K562 (cell line): Measurements from ENCODE around the gene PRXL2A. TPM values are rescaled to one million over a fixed set of nuclear protein-coding genes. Genes with fewer than 3 reads are reported as not detected.

ENCODE experiments used
- ATAC-seq: fragments of 200-7000 bp; cut with Tn5 transposase; 3 replicates; pipeline ENCODE4 v1.9.1; 2020; ENCODE audit warnings: moderate library complexity
- BruUV-seq: library from RNA; stranded (reverse); fragments of 400-500 nt; replicated peaks from 2 replicates; lab custom pipeline; 2021; lab: Mats Ljungman, UMichigan
- CTCF ChIA-PET: fragments of 300-600 bp; formaldehyde crosslinking; extraction: SDS; loops from one replicate; lab custom pipeline; 2021; ENCODE audit warnings: low intra/inter-chr PET ratio; lab: Yijun Ruan, JAX
- POLR2A ChIA-PET: fragments of 300-600, 350-650 bp; sonication (Branson Sonifier 250); formaldehyde crosslinking; extraction: SDS; loops from one replicate; lab custom pipeline; 2021; ENCODE audit warnings: antibody characterized with exemption, inconsistent platforms; lab: Yijun Ruan, JAX
- DNase-seq, 4 experiments: peaks; one replicate each; pipeline versions ENCODE4 v3.0.0 to v3.0.0-alpha.2; 2011 to 2018; ENCODE audit warnings: low spot score in 3 of 4, mixed read lengths in 3 of 4; ENCODE audit errors: extremely low read depth in 1 of 4
- FAIRE-seq: peaks from 2 replicates; lab custom pipeline; 2011; peaks lifted over from hg19 to GRCh38; lab: Jason Lieb, UNC
- H2AFZ ChIP-seq: 2 replicates; pipeline ENCODE4 v1.6.0; 2011; ENCODE audit warnings: low read depth, low read length, control low read depth, inconsistent platforms
- H3K27ac ChIP-seq: fragments of 200-600 bp; 3 replicates; pipeline ENCODE4 v1.8.0; 2011; ENCODE audit warnings: low read depth, mild to moderate bottlenecking, control low read depth, inconsistent platforms, low read length, moderate library complexity, mixed read lengths; ENCODE audit errors: extremely low read depth
- H3K27me3 ChIP-seq, 2 experiments: fragments of 300-600 bp in 1 of 2; 2 replicates in 1 of 2; 3 replicates in 1 of 2; pipeline versions ENCODE4 v1.6.0 to v1.8.0; 2011; ENCODE audit warnings: inconsistent platforms in 2 of 2, low read length in 2 of 2, mild to moderate bottlenecking in 1 of 2, mixed read lengths in 1 of 2, moderate library complexity in 1 of 2; ENCODE audit not compliant: control insufficient read depth in 2 of 2, insufficient read depth in 2 of 2
- H3K36me3 ChIP-seq: fragments of 300-600 bp; 3 replicates; pipeline ENCODE4 v1.8.0; 2011; ENCODE audit warnings: mild to moderate bottlenecking, low read length, inconsistent platforms; ENCODE audit not compliant: control insufficient read depth, insufficient read depth
- H3K4me1 ChIP-seq, 2 experiments: fragments of 200-600 bp in 1 of 2; replicated peaks in 1 of 2; 2 replicates in 1 of 2; 3 replicates in 1 of 2; pipeline versions ENCODE4 v1.5.1 to v1.8.0; 2011; ENCODE audit warnings: inconsistent platforms in 2 of 2, low read length in 2 of 2, mild to moderate bottlenecking in 1 of 2, mixed read lengths in 1 of 2, moderate library complexity in 1 of 2; ENCODE audit not compliant: control insufficient read depth in 2 of 2, insufficient read depth in 2 of 2
- H3K4me2 ChIP-seq: 2 replicates; pipeline ENCODE4 v1.6.1; 2011; ENCODE audit warnings: low read length, control low read depth, inconsistent platforms, mixed read lengths; ENCODE audit not compliant: insufficient read depth
- H3K4me3 ChIP-seq: fragments of 200-600 bp; sonication (generic), shearing (Covaris generic); 2 replicates; pipeline ENCODE4 v1.5.1; 2016; ENCODE audit warnings: control low read depth, inconsistent platforms
- H3K79me2 ChIP-seq: fragments of 200-600 bp; 3 replicates; pipeline ENCODE4 v1.8.0; 2011; ENCODE audit warnings: low read length, inconsistent platforms; ENCODE audit not compliant: control insufficient read depth, insufficient read depth
- H3K9ac ChIP-seq, 2 experiments: 2 replicates each; pipeline versions ENCODE4 v1.6.0 to v1.6.1; 2011; ENCODE audit warnings: low read depth in 2 of 2, low read length in 2 of 2, control low read depth in 1 of 2, inconsistent platforms in 1 of 2, mild to moderate bottlenecking in 1 of 2, mixed read lengths in 1 of 2; ENCODE audit not compliant: insufficient read depth in 1 of 2
- H3K9me1 ChIP-seq: one replicate; pipeline ENCODE4 v1.6.0; 2011; ENCODE audit warnings: inconsistent platforms, mild to moderate bottlenecking, low read length, moderate library complexity; ENCODE audit not compliant: control insufficient read depth, insufficient read depth
- H3K9me3 ChIP-seq: replicated peaks from 2 replicates; pipeline ENCODE4 v1.5.1; 2011; ENCODE audit warnings: low read depth, low read length, inconsistent platforms; ENCODE audit not compliant: control insufficient read depth, insufficient read depth
- H4K20me1 ChIP-seq: replicated peaks from 2 replicates; pipeline ENCODE4 v1.6.1; 2011; ENCODE audit warnings: low read length, inconsistent platforms, mixed read lengths; ENCODE audit not compliant: control insufficient read depth, insufficient read depth
- CCNT2 ChIP-seq: IDR thresholded peaks from 2 replicates; pipeline ENCODE4 v1.6.1; 2011; ENCODE audit warnings: borderline replicate concordance, low read depth, mild to moderate bottlenecking, moderate library complexity, mixed read lengths, low read length; ENCODE audit not compliant: insufficient read length; ENCODE audit errors: extremely low read depth
- E2F3 ChIP-seq: fragments of 250-450 bp; sonication (Bioruptor Pico); IDR thresholded peaks from 2 replicates; pipeline ENCODE4 v1.4.0; 2020; ENCODE audit warnings: mild to moderate bottlenecking
- ESRRA ChIP-seq: fragments of 450-650 bp; IDR thresholded peaks from 2 replicates; pipeline ENCODE4 v1.6.1; 2014; ENCODE audit warnings: low read depth, mild to moderate bottlenecking, moderate library complexity, borderline replicate concordance
- GABPA ChIP-seq: fragments of 200-800 bp; sonication (Bioruptor generic); conservative IDR thresholded peaks from 2 replicates; pipeline ENCODE4 v1.6.1; 2016; ENCODE audit warnings: low read depth, missing genetic modification characterization, missing compliant biosample characterization
- HDGF ChIP-seq: fragments of 450-650 bp; IDR thresholded peaks from 2 replicates; pipeline ENCODE4 v1.6.1; 2016
- KLF13 ChIP-seq: fragments of 450-650 bp; IDR thresholded peaks from 2 replicates; pipeline ENCODE4 v1.6.1; 2016; ENCODE audit warnings: missing genetic modification characterization, low read depth, mild to moderate bottlenecking, missing compliant biosample characterization, moderate library complexity, borderline replicate concordance
- LARP7 ChIP-seq: fragments of 450-650 bp; IDR thresholded peaks from 2 replicates; pipeline ENCODE4 v1.6.1; 2016
- MTA1 ChIP-seq: fragments of 450-650 bp; IDR thresholded peaks from 2 replicates; pipeline ENCODE4 v1.6.1; 2017; ENCODE audit warnings: borderline replicate concordance
- NUFIP1 ChIP-seq: fragments of 450-650 bp; IDR thresholded peaks from 2 replicates; pipeline ENCODE4 v1.6.1; 2018; ENCODE audit not compliant: partially characterized antibody
- PHF20 ChIP-seq: fragments of 450-650 bp; IDR thresholded peaks from 2 replicates; pipeline ENCODE4 v1.6.1; 2018; ENCODE audit not compliant: partially characterized antibody
- PHF21A ChIP-seq: fragments of 450-650 bp; IDR thresholded peaks from 2 replicates; pipeline ENCODE4 v1.6.1; 2017; ENCODE audit warnings: low read depth, borderline replicate concordance
- SMARCE1 ChIP-seq: fragments of 450-650 bp; IDR thresholded peaks from 2 replicates; pipeline ENCODE4 v1.7.1; 2016; ENCODE audit warnings: mild to moderate bottlenecking
- TARDBP ChIP-seq: fragments of 450-650 bp; IDR thresholded peaks from 2 replicates; pipeline ENCODE4 v1.6.1; 2016
- TOE1 ChIP-seq, 2 experiments: fragments of 450-650 bp in 1 of 2; sonication (generic) in 1 of 2; formaldehyde crosslinking in 1 of 2; IDR thresholded peaks; 2 replicates each; pipeline versions ENCODE4 v1.7.1 to v1.8.0; 2016 to 2022; ENCODE audit warnings: borderline replicate concordance in 2 of 2, mild to moderate bottlenecking in 2 of 2, antibody characterized with exemption in 1 of 2, inconsistent platforms in 1 of 2, low read depth in 1 of 2, missing genetic modification reagents in 1 of 2, moderate library complexity in 1 of 2
- ZBTB9 ChIP-seq: fragments of 450-650 bp; formaldehyde crosslinking; IDR thresholded peaks from 2 replicates; pipeline ENCODE4 v1.4.0; 2020; ENCODE audit warnings: mild to moderate bottlenecking, moderate library complexity
- ZNF316 ChIP-seq: fragments of 450-650 bp; IDR thresholded peaks from 2 replicates; pipeline ENCODE4 v1.6.1; 2016
- ZNF830 ChIP-seq: fragments of 250-450 bp; sonication (Bioruptor Pico); IDR thresholded peaks from 2 replicates; pipeline ENCODE4 v1.5.0; 2021; ENCODE audit warnings: mild to moderate bottlenecking
- WGBS: fragments of 100-300 bp; shearing (Covaris generic); methylation state at CpG from one replicate; pipeline ENCODE4 v1.1.6; 2016; ENCODE audit warnings: low coverage, mixed read lengths; ENCODE audit not compliant: insufficient coverage; ENCODE audit errors: missing lambda C conversion rate; 5-methylcytosine and 5-hydroxymethylcytosine counted together
- in situ Hi-C: fragments of 300-500 bp; cut with MboI; formaldehyde crosslinking; loops from 4 replicates; pipeline ENCODE4 v1.15.0; 2018; ENCODE audit warnings: inconsistent platforms, mixed read lengths
- intact Hi-C: fragments of 100-400 bp; cut with micrococcal nuclease; formaldehyde crosslinking; loops from 2 replicates; pipeline ENCODE4 v1.14.2; 2022
- polyA plus RNA-seq, 8 experiments: library from polyadenylated mRNA; depleted of rRNA in 4 of 8; stranded (reverse) in 5 of 8; unstranded in 3 of 8; fragments of >200 nt; fragmentation: Nextera tagmentation in 2 of 8; fragmentation: Illumina TruSeq in 1 of 8; extraction: Ambion mirVana in 2 of 8; extraction: Trizol in 1 of 8; gene quantifications; 2 replicates each; pipeline versions ENCODE4 v1.2.1 to v1.2.3, GENCODE V29; 2011 to 2014; ENCODE audit warnings: inconsistent platforms in 1 of 8, missing spikeins in 1 of 8
- total RNA-seq, 7 experiments: library from RNA; depleted of rRNA in 6 of 7; stranded (reverse); fragments of >200 nt in 6 of 7; fragmentation: Illumina TruSeq in 2 of 7; extraction: Trizol in 2 of 7; gene quantifications; 2 replicates each; pipeline versions ENCODE4 v1.2.1 to v1.2.3, GENCODE V29; 2011 to 2021; ENCODE audit warnings: low replicate concordance in 1 of 7
- TF ChIP-seq, protein P1 (sequence below): fragments of 450-650 bp; conservative IDR thresholded peaks from 2 replicates; pipeline ENCODE4 v1.6.1; 2016; ENCODE audit warnings: missing genetic modification characterization, low read depth, mild to moderate bottlenecking, missing compliant biosample characterization, moderate library complexity

Gene PRXL2A
- total and polyA plus RNA-seq, 9 of the 15 experiments (the other 6 are each of a cell fraction or from before 2014, with no cell fraction given), result 0.14 to 1.2 (median 0.75) TPM

DNA sequence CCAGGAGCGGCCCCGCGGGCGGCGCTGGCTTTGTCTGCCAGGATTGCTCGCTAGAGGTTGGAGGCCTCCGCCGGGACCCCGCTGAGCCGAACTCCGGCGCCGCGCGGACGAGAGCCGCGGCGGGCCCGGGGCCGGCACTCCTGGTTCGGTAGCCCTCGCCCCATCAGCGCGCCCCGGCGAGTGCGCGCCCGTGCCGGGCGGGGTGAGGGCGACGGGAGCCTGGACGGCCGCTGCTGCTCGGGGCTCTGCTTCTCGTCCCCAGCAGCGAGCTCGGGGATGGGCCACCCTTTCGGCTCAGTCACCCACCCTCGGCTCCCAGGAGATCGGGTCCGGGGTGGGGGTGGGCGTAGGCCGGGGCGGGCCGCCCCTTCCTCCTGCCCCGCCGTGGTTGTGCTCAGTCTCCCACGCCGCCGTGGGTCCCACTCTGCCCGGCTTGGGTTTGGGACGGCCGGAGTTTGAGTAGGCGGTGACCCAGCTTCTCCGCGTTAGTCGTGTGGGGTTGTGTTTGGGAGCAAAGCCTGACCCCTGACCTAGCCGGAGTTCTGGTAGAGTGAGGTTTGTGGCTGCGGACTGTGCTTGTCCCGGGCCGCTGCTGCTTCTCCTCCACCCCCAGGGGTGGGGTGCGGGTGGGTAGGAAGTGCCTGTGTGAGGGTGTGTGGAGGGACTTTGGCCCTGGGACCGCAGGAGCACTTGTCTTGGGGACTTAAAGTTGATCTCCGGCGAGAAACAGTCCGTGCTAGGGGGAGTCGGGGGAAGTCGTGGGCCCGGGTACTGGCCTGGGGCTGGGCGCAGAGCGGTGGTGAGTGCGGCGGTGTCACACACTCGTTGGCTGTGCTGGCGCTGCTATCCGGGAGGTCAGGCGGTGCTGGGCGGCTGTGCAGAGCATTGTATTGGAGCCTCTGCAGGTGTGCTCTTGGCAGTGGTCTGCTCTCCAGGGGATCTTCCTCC is 46.4 kb downstream of the PRXL2A start:
- peaks cover 20% of the 10 kb centered on the region for H3K36me3 ChIP-seq
- no peaks in the 10 kb centered on the region for H3K27me3 ChIP-seq
- intact Hi-C loops, result no loop called here
- H3K4me3 ChIP-seq, result peak overlapping the region; percentile 81
- H3K9me3 ChIP-seq, result no peaks in the 10 kb centered on the region
- FAIRE-seq (no peak), DNase-seq (peak; percentile 59 to 68 (median 62)), ATAC-seq (peak; percentile 45)
- H3K9me1 ChIP-seq, result peaks cover 3% of the 10 kb centered on the region
- in situ Hi-C loops, result no loop called here
- CTCF ChIA-PET, result no interaction called here
- peaks cover 23% of the 10 kb centered on the region for H4K20me1 ChIP-seq
- peak overlapping the region; percentile 78 for H3K27ac ChIP-seq
- POLR2A ChIA-PET, result interaction anchor here (0.6 kb wide), 1 partner anchor 50 kb away, joined by 4 read pairs; no protein-coding TSS in a partner anchor
- peaks cover 42 to 63% of the 10 kb centered on the region in 2 experiments for H3K4me1 ChIP-seq
- under 1% methylated on average over 59 of the region's 81 CpGs for WGBS
- H3K79me2 ChIP-seq, result peaks cover 55% of the 10 kb centered on the region
- peak overlapping the region; percentile 72; the same call in 1 of the 2 replicates for H2AFZ ChIP-seq
- H3K4me2 ChIP-seq, result peak overlapping the region; percentile 80
- BruUV-seq, result no TSS peak
- peak overlapping the region; percentile 80 to 92 for H3K9ac ChIP-seq
- peak; percentile 27; the same call in 1 of the 2 replicates for TF ChIP-seq LARP7
- 0 out of 2 replicates have a peak, but pooled peaks have one; percentile 4 for TF ChIP-seq GABPA
- TF ChIP-seq SMARCE1, result peak; percentile 56; the same call in 1 of the 2 replicates
- no peak for TF ChIP-seq ZNF316
- TF ChIP-seq NUFIP1, result no peak
- peak; percentile 30; the same call in 1 of the 2 replicates for TF ChIP-seq ESRRA
- TF ChIP-seq E2F3 (CRISPR knock-in tag), result no peak
- 0 out of 2 replicates have a peak, but pooled peaks have one; percentile 49 for TF ChIP-seq KLF13 (tag)
- TF ChIP-seq CCNT2, result peak; percentile 36
- TF ChIP-seq HDGF, result peak; percentile 69; the same call in 1 of the 2 replicates
- no peak for TF ChIP-seq MTA1
- TF ChIP-seq ZBTB9 (CRISPR knock-in tag), result 0 out of 2 replicates have a peak, but pooled peaks have one; percentile 36
- TF ChIP-seq, protein P1, sequence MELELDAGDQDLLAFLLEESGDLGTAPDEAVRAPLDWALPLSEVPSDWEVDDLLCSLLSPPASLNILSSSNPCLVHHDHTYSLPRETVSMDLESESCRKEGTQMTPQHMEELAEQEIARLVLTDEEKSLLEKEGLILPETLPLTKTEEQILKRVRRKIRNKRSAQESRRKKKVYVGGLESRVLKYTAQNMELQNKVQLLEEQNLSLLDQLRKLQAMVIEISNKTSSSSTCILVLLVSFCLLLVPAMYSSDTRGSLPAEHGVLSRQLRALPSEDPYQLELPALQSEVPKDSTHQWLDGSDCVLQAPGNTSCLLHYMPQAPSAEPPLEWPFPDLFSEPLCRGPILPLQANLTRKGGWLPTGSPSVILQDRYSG (tag), result no peak
- TF ChIP-seq TARDBP, result 0 out of 2 replicates have a peak, but pooled peaks have one; percentile 25
- peak; percentile 32; the same call in 1 of the 2 replicates for TF ChIP-seq TOE1 (IDR thresholded peaks at IDR 0.05; ENCODE audit: borderline replicate concordance)
- TF ChIP-seq TOE1 (CRISPR knock-in tag; IDR thresholded peaks at IDR 0.05; ENCODE audit: borderline replicate concordance, low read depth), result no peak
- TF ChIP-seq PHF21A, result no peak
- TF ChIP-seq PHF20, result peak; percentile 48
- 0 out of 2 replicates have a peak, but pooled peaks have one; percentile 41 for TF ChIP-seq ZNF830
